Measurements from ENCODE around the gene TBC1D5. TPM values are rescaled to one million over a fixed set of nuclear protein-coding genes. Genes with fewer than 3 reads are reported as not detected.

Gene TBC1D5
- total and polyA plus RNA-seq, 4 donors, result 34.6 to 135 (median 69.1) TPM

DNA sequence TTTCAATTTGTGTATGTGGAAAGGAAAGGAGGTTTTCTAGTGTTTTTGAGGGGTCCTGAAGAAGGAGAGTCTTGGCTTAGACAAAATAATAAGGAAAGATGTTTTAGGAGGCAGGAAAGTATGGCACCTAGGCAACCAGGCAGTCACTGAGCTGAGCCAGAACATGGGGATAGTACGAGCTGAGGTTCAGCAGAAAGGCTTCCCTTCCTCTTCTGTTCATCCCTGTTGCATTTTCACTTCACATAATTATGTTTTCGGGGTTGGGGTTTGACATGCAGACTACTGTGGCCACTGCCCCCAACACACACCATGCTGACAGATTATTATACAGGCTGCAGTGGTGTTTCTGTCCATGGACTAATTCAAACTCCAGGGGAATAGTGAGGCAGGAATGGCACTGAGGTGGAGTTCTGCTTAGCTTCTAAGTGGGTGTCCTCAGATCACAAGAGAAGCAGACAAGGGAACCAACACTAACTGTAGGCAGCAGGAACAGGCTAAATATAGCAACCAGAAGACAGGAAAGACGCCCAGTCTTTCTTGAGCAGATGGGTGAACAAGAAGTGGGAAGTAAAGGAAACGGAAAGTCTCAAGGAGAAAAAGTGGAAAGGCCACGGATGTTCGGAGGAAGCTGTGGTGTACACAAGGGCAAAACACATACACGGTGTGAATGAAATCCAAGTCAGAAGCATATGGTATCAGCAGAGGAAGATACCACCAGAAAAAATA, 551.9 kb downstream of the TBC1D5 start:
- Histone ChIP-seq H3K27ac (ENCODE audit: low read depth, low read length) (no peak overlapping the region), H3K4me1 (ENCODE audit: control insufficient read depth, insufficient read depth, low read length) (peaks cover 3% of the 10 kb centered on the region), H3K4me3 (ENCODE audit: low read depth, low read length) (no peak overlapping the region), H3K27me3 (ENCODE audit: control insufficient read depth, insufficient read depth, low read length) (no peaks in the 10 kb centered on the region), H3K9me3 (ENCODE audit: control insufficient read depth, insufficient read depth, low read length) (no peaks in the 10 kb centered on the region), H3K36me3 (ENCODE audit: control insufficient read depth, insufficient read depth, low read length) (no peaks in the 10 kb centered on the region)
- WGBS (ENCODE audit: insufficient coverage), result 86% methylated on average over 5 of the region's 7 CpGs
- peak in 1 of 6 donors; percentile 43 for DNase-seq (ENCODE audit: low read depth in 4 of 6, low spot score in 6 of 6)

DNA sequence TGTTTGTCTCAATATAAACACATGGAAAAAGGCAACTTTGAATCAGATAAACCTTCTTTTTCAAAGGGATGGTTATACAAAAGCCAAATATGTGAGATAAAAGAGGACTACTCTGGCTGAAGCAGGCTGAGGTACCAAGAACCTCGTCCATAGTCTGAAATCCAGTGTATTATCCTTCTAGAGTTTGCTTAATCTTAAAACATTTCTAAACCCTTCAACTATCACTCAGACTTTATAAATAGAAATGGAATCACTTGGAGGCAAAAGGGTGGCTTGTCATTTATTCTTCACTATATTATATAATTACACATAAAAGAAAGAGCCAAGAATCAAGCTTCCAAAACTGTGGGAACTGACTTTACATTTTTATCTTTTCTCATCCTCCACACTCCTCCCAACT, 554.1 kb downstream of the TBC1D5 start:
- no peak for DNase-seq (ENCODE audit: low read depth in 4 of 6, low spot score in 6 of 6)
- peaks cover 3% of the 10 kb centered on the region for H3K36me3 ChIP-seq (ENCODE audit: control insufficient read depth, insufficient read depth, low read length)
- H3K27ac ChIP-seq (ENCODE audit: low read depth, low read length), result no peak overlapping the region
- H3K27me3 ChIP-seq (ENCODE audit: control insufficient read depth, insufficient read depth, low read length), result no peaks in the 10 kb centered on the region
- H3K4me3 ChIP-seq (ENCODE audit: low read depth, low read length), result no peak overlapping the region
- WGBS (ENCODE audit: insufficient coverage), result no CpG with 5 or more reads among the region's 1 CpG
- no peaks in the 10 kb centered on the region for H3K9me3 ChIP-seq (ENCODE audit: control insufficient read depth, insufficient read depth, low read length)
- no peaks in the 10 kb centered on the region for H3K4me1 ChIP-seq (ENCODE audit: control insufficient read depth, insufficient read depth, low read length)

DNA sequence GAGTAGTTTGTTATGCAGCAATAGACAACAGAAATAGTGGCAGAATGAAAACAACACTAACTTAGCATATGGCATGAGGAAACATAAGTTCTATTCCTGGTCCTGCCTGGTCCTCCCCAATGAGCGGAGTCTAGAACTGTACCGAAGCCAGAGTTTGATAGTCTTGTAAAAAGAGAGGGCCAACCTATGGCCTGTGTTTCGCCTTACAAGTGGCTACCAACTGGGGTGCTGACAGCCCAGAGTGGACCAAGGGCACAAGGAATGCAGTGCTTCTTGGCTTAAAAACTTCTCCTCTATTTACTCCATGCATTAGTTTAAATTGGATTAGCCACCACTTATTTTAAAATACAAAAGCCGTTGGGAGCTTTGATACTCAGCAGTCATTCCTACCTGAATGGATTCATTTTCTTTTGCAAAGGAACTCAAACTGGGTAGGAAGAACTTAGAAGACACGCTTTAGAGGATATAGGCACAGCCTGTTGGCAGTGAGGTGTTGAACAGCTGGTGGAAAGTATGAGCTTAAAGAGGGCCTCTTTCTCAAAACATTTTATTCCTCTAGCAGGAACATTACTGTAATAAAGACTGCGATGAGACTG, 554.7 kb downstream of the TBC1D5 start:
- peaks cover 3% of the 10 kb centered on the region for H3K36me3 ChIP-seq (ENCODE audit: control insufficient read depth, insufficient read depth, low read length)
- no peaks in the 10 kb centered on the region for H3K27me3 ChIP-seq (ENCODE audit: control insufficient read depth, insufficient read depth, low read length)
- H3K9me3 ChIP-seq (ENCODE audit: control insufficient read depth, insufficient read depth, low read length), result no peaks in the 10 kb centered on the region
- no peak overlapping the region for H3K4me3 ChIP-seq (ENCODE audit: low read depth, low read length)
- H3K27ac ChIP-seq (ENCODE audit: low read depth, low read length), result no peak overlapping the region
- DNase-seq (ENCODE audit: low read depth in 4 of 6, low spot score in 6 of 6), result no peak
- H3K4me1 ChIP-seq (ENCODE audit: control insufficient read depth, insufficient read depth, low read length), result no peaks in the 10 kb centered on the region
- WGBS (ENCODE audit: insufficient coverage), result 100% methylated on average over 2 of the region's 6 CpGs

DNA sequence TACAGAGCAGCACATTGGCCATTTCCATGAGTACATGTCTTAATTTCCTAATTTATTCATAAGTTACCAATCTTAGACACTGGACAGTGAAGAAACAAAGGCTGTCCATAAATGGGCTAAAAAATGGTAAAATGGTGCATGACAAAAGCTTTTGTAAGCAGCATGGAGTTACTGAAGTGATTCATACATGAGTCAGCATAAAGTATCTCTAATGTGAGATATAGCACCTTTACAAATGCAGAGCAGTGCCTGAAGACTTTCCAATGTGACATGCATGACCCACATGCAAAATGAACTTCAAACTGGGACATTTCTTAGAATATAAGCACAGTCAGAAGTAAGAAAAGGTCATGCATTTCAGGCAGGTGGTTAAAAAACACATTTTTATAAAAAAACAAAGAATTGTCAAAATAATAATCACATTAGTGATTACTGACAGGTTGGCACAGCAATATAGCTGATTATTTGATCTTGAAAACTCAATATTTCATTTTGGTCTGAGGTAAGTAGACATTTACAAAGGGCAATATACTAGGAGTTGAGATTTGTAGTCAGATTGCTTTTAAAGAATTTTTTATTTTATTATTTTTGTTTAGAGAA, 558.4 kb downstream of the TBC1D5 start:
- H3K36me3 ChIP-seq (ENCODE audit: control insufficient read depth, insufficient read depth, low read length), result peaks cover 3% of the 10 kb centered on the region
- no peak overlapping the region for H3K27ac ChIP-seq (ENCODE audit: low read depth, low read length)

DNA sequence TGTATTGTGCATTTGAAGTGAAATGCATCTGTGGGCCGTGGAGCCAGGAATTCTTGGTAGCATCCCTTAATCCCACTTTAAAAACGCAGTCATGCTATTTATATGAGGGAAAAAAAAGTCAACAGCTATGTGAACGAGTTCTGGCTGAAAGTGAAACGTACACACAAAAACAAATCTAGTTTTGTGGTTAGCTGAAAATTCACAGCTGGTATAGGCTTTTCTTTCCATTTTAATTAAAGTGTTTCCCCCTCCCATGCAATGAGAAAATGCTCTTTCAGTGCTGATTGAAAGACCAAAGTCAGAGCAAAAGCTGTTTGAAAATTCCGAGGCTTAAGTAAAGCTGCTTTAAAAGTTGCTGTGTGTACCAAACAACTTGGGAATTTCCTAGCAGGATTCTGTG, 560.3 kb downstream of the TBC1D5 start:
- 60% methylated on average over 1 of the region's 5 CpGs for WGBS (ENCODE audit: insufficient coverage)
- peaks cover 5% of the 10 kb centered on the region for H3K36me3 ChIP-seq (ENCODE audit: control insufficient read depth, insufficient read depth, low read length)
- H3K9me3 ChIP-seq (ENCODE audit: control insufficient read depth, insufficient read depth, low read length), result no peaks in the 10 kb centered on the region
- no peaks in the 10 kb centered on the region for H3K4me1 ChIP-seq (ENCODE audit: control insufficient read depth, insufficient read depth, low read length)
- H3K27me3 ChIP-seq (ENCODE audit: control insufficient read depth, insufficient read depth, low read length), result no peaks in the 10 kb centered on the region
- no peak overlapping the region for H3K27ac ChIP-seq (ENCODE audit: low read depth, low read length)
- no peak for DNase-seq (ENCODE audit: low read depth in 4 of 6, low spot score in 6 of 6)
- no peak overlapping the region for H3K4me3 ChIP-seq (ENCODE audit: low read depth, low read length)

More for the DNA sequence above, 558.4 kb downstream of the TBC1D5 start:
- DNase-seq (ENCODE audit: low read depth in 4 of 6, low spot score in 6 of 6), result no peak
- H3K9me3 ChIP-seq (ENCODE audit: control insufficient read depth, insufficient read depth, low read length), result no peaks in the 10 kb centered on the region
- no peaks in the 10 kb centered on the region for H3K4me1 ChIP-seq (ENCODE audit: control insufficient read depth, insufficient read depth, low read length)
- H3K27me3 ChIP-seq (ENCODE audit: control insufficient read depth, insufficient read depth, low read length), result no peaks in the 10 kb centered on the region
- no peak overlapping the region for H3K4me3 ChIP-seq (ENCODE audit: low read depth, low read length)

DNA sequence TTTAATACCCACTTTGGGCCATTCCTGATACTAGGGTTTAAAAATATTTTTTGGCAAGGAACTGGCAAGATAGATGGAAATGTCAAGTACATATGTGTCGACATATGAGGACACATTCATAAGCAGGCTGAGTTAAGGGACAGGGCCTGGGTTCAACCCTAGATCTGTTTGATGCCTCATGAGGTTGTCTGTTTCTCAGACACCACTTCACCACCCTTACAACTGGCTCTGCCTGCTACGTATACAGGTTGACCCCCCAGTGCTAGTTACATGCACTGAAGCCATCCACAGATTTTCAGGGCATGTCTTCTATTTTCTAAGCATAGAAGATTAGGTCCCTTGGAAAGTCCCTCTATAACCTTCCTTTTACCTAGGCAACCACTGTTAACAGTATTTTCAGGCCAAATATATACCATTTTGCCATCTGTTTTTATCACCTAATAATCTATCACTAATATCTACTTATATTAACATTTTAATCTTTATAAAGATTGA, 561.0 kb downstream of the TBC1D5 start:
- no peak for DNase-seq (ENCODE audit: low read depth in 4 of 6, low spot score in 6 of 6)
- WGBS (ENCODE audit: insufficient coverage), result 79% methylated on average over 1 of the region's 2 CpGs
- no peaks in the 10 kb centered on the region for H3K9me3 ChIP-seq (ENCODE audit: control insufficient read depth, insufficient read depth, low read length)
- no peak overlapping the region for H3K4me3 ChIP-seq (ENCODE audit: low read depth, low read length)
- H3K27ac ChIP-seq (ENCODE audit: low read depth, low read length), result no peak overlapping the region
- H3K36me3 ChIP-seq (ENCODE audit: control insufficient read depth, insufficient read depth, low read length), result peaks cover 5% of the 10 kb centered on the region
- no peaks in the 10 kb centered on the region for H3K4me1 ChIP-seq (ENCODE audit: control insufficient read depth, insufficient read depth, low read length)
- H3K27me3 ChIP-seq (ENCODE audit: control insufficient read depth, insufficient read depth, low read length), result no peaks in the 10 kb centered on the region

DNA sequence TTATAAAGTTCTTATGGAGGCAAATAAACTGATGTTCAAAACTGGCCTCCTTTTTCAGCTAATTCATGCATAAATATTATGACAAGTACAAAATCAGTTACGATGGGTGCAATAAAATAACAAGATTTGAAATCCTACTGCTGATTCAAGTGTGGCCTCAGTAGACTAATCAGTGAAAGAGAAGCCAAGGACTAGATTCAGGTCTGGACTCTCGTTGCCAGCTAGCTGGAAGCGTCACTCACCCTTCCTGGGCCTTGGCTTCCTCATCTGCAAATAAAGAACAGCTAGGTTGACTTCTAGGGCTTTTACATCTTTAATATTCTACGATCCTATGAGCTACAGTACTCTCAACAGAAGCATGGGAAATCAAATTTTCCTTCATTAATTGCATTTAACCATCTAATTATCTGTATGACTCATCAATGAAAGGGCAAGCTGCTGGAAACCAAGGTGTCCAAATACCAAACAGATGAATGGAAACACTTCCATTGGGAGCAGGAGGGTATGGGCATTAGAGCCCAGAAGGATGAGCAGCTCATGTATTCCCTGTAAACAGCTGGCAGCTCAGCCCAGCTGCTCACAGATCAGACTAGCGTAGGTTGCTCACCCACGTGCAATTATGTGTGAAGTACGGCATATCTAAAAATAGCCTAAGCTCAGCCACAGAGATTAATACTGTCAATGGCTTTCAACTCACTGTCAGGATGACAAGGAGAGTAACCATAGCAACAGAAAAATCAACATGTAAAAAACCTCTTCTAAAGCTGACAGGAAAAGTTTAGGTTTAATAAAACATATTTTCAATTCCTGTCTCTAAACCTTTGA, 562.8 kb downstream of the TBC1D5 start:
- no peaks in the 10 kb centered on the region for H3K9me3 ChIP-seq (ENCODE audit: control insufficient read depth, insufficient read depth, low read length)
- no peak overlapping the region for H3K4me3 ChIP-seq (ENCODE audit: low read depth, low read length)
- no peaks in the 10 kb centered on the region for H3K27me3 ChIP-seq (ENCODE audit: control insufficient read depth, insufficient read depth, low read length)
- peak in 2 of 6 donors; percentile 44 to 67 for DNase-seq (ENCODE audit: low read depth in 4 of 6, low spot score in 6 of 6)
- WGBS (ENCODE audit: insufficient coverage), result 71% methylated on average over 5 of the region's 7 CpGs
- no peak overlapping the region for H3K27ac ChIP-seq (ENCODE audit: low read depth, low read length)
- H3K4me1 ChIP-seq (ENCODE audit: control insufficient read depth, insufficient read depth, low read length), result no peaks in the 10 kb centered on the region
- peaks cover 4% of the 10 kb centered on the region for H3K36me3 ChIP-seq (ENCODE audit: control insufficient read depth, insufficient read depth, low read length)

DNA sequence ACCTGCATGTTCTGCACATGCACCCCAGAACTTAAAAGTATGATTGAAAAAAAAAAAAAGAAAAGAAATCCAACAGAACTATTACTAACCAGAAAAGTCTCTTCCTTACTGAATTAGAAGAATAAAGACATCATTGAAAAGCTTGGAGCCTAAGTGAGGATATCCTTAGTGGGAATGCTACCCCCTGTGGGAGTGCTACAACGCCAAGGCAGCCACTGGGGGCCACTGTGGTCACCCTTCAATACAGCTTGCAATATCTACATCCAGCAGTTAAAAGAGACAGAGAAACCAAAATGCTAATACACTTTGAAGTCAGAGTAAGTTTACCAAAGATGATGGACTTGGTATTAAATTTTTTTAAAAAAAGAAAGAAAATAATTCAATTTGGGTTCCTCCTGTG, 565.7 kb downstream of the TBC1D5 start:
- Histone ChIP-seq H3K4me1 (ENCODE audit: control insufficient read depth, insufficient read depth, low read length) (no peaks in the 10 kb centered on the region), H3K27me3 (ENCODE audit: control insufficient read depth, insufficient read depth, low read length) (no peaks in the 10 kb centered on the region), H3K4me3 (ENCODE audit: low read depth, low read length) (no peak overlapping the region), H3K27ac (ENCODE audit: low read depth, low read length) (no peak overlapping the region), H3K9me3 (ENCODE audit: control insufficient read depth, insufficient read depth, low read length) (no peaks in the 10 kb centered on the region), H3K36me3 (ENCODE audit: control insufficient read depth, insufficient read depth, low read length) (peaks cover 2% of the 10 kb centered on the region)
- DNase-seq (ENCODE audit: low read depth in 4 of 6, low spot score in 6 of 6), result no peak
- no CpG with 5 or more reads among the region's 1 CpG for WGBS (ENCODE audit: insufficient coverage)

DNA sequence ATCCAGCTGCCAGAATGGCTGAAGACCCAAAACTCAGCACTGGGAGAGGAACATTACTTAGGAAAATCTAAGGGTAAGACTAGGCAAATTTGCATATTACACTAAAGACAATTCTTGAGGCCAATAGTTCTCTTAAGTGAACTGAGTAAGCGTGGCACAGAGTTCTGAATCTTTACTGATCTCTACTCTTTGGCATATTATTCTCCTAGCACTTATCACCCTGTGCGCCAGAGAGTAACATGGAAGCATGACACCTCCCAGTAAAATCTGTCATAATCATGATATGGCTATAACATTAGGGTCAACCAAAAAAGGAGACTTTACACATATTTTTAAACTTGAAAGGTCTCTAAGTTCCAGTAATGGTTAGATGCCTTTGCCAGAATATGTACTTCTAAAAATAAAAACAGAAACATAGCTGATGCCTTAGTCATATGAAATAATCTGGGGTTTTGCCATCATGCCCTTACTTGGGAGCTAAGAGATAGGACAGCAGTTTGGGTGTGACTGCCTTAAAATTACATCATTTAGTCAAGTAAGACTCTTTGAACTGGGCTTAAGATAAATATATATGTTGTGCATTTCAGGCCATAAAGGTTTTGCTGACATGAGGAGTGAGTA, 567.1 kb downstream of the TBC1D5 start:
- no peaks in the 10 kb centered on the region for H3K9me3 ChIP-seq (ENCODE audit: control insufficient read depth, insufficient read depth, low read length)
- H3K36me3 ChIP-seq (ENCODE audit: control insufficient read depth, insufficient read depth, low read length), result peaks cover 2% of the 10 kb centered on the region
- 100% methylated on average over 1 of the region's 2 CpGs for WGBS (ENCODE audit: insufficient coverage)
- no peak for DNase-seq (ENCODE audit: low read depth in 4 of 6, low spot score in 6 of 6)
- H3K4me3 ChIP-seq (ENCODE audit: low read depth, low read length), result no peak overlapping the region
- H3K4me1 ChIP-seq (ENCODE audit: control insufficient read depth, insufficient read depth, low read length), result no peaks in the 10 kb centered on the region
- H3K27me3 ChIP-seq (ENCODE audit: control insufficient read depth, insufficient read depth, low read length), result no peaks in the 10 kb centered on the region
- no peak overlapping the region for H3K27ac ChIP-seq (ENCODE audit: low read depth, low read length)

Measured in spinal cord (tissue), 10 donors.